ENCODE data around the gene ATP9B.
"Not testable (repeated sequence)": the region's sequence is repeated elsewhere in the genome, so short reads cannot be mapped to it uniquely, and the experiment has no call there.

The ATP9B gene

GRCh38 chr18:79315596-79315995 is 246.4 kb downstream of the ATP9B start:
- H3K4me3 ChIP-seq (ENCODE audit: low read length) = no peak overlapping the region
- no peak for TF ChIP-seq ZNF274 (IDR thresholded peaks at IDR 0.05; ENCODE audit: low read depth, low read length)

- no peak overlapping the region for H3K4me3 ChIP-seq (ENCODE audit: low read length)
- TF ChIP-seq ZNF274 (IDR thresholded peaks at IDR 0.05; ENCODE audit: low read depth, low read length) = no peak
These were observed 248.5 kb downstream of the ATP9B start for GRCh38 chr18:79317703-79318102.

- H3K4me3 ChIP-seq (ENCODE audit: low read length) = no peak overlapping the region
- no peak for TF ChIP-seq ZNF274 (IDR thresholded peaks at IDR 0.05; ENCODE audit: low read depth, low read length)
These were observed 249.0 kb downstream of the ATP9B start for GRCh38 chr18:79318142-79318673.

DNA sequence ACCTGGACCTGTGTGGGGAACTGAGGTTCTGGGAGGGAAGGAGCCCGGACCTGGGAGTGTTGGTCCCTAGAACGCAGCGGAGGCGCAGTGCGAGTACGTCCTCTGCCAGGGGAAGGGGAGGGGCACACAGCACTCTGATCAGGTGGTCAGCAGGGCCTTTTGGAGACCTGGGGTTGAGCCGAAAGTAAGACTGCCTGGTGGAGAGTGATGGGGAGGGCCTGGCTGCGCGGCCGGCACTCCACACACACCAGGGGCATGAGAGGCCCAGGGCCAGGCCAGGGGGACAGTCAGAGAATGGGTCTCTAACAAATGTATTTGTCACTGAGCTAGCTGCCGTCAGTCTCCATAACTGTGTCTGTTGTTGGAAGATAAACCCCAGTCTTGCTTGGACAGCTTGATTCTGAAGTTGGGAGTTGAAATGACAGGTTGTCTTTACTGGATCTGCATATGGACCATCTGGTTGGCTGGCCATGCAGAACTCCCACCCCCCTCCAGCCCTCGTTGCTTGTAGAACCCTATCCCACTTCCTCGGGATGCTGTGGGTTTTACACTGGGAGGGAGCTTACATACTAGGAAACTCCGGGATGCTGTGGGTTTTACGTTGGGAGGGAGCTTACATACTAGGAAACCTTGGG is 251.1 kb downstream of the ATP9B start:
- TF ChIP-seq ZNF274 (IDR thresholded peaks at IDR 0.05; ENCODE audit: low read depth, low read length) = no peak
- H3K4me3 ChIP-seq (ENCODE audit: low read length) = no peak overlapping the region

DNA sequence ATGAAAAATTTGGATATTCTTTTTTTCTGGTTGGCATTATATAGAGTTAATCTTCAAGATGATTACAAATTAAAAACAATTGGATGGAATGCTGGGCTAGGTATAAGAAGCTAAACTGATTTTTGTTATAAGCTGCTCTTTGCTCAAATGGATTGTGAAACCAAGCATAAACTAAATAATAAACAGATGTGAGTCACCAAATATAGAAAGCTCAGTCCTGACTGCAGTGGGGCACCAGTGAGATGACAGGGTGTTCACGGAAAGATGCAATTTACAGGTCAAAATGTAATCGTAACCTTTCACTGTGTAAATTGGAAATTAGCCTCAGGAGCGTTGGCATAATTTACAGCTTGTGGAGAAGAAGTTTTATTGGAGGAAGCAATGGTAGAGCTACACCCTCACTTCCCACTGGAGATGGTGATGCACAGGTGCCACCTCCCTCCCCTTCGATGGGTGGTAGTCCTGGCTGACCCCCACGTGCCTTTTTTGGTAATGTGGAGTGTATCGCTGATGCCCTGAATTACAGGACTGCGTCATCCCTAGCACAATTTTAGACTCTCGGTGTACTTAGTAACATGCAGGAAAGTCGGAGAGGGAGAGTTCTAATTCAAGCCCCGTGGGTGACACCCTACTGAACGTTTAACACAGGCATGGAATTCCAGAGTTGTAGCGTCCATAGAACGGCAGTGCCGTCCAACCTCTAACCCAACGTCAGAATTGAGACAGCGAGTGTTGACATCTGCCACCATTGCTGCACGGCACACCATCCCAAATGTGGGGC is 252.6 kb downstream of the ATP9B start:
- TF ChIP-seq ZNF274 (IDR thresholded peaks at IDR 0.05; ENCODE audit: low read depth, low read length) = no peak
- H3K4me3 ChIP-seq (ENCODE audit: low read length) = no peak overlapping the region

DNA sequence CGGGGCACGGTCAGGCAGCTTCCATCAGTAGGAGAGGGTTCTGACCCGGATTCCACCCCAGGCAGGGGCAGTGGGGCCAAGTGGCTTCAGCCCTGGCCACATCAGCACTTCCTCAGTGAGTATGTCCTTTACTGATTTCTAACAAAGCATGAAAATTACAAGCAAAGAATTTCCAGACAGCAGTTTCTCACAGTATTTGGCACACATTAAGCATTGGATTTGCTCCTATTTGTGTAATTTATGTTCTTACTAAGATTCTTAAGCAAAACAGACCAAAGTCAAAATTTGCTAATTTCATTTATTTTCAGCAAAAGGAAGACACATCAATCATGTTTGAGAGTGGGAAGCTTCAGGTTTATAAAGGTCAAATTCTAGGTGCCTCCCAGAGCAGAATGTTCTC is 253.2 kb downstream of the ATP9B start:
- no peak overlapping the region for H3K4me3 ChIP-seq (ENCODE audit: low read length)
- no peak for TF ChIP-seq ZNF274 (IDR thresholded peaks at IDR 0.05; ENCODE audit: low read depth, low read length)

GRCh38 chr18:79323471-79323870 is 254.3 kb downstream of the ATP9B start:
- no peak for TF ChIP-seq ZNF274 (IDR thresholded peaks at IDR 0.05; ENCODE audit: low read depth, low read length)
- H3K4me3 ChIP-seq (ENCODE audit: low read length) = no peak overlapping the region

DNA sequence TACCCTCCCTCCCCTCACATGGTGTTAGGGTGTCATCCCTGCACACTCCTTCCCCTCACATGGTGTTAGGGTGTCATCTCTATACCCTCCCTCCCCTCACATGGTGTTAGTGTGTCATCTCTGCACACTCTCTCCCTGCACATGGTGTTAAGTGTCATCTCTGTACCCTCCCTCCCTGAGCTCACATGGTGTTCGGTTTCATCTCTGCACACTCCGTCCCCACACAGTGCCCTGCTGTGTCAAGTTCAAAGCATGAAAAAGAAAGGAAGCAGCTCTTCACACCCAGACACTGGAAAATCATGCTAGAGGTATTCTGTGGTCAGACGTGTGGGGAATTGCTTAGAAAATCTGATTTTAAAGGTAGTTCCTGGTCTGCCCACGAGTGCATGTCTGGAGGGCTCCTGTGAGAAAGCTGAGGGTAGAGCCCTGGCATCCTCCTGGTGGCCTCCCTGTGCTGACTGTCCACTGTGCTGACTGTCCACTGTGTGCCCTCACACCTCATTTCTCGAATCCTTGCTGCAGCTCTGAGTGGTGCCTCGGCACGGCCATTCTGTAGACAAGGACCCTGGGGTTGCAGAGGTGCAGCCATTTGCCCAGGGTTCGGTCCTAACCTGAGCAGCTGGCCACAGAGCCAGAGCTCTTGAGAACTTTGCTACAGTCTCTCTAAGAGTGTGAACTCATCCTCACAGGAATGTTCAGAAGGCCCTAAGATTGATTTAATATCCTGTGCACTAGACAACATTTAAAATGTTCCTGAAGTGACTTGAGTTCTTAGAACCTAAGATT is 257.4 kb downstream of the ATP9B start:
- no peak for TF ChIP-seq ZNF274 (IDR thresholded peaks at IDR 0.05; ENCODE audit: low read depth, low read length)
- no peak overlapping the region for H3K4me3 ChIP-seq (ENCODE audit: low read length)

- H3K4me3 ChIP-seq (ENCODE audit: low read length) = no peak overlapping the region
- TF ChIP-seq ZNF274 (IDR thresholded peaks at IDR 0.05; ENCODE audit: low read depth, low read length) = no peak
These were observed 258.1 kb downstream of the ATP9B start for GRCh38 chr18:79327199-79327721.

DNA sequence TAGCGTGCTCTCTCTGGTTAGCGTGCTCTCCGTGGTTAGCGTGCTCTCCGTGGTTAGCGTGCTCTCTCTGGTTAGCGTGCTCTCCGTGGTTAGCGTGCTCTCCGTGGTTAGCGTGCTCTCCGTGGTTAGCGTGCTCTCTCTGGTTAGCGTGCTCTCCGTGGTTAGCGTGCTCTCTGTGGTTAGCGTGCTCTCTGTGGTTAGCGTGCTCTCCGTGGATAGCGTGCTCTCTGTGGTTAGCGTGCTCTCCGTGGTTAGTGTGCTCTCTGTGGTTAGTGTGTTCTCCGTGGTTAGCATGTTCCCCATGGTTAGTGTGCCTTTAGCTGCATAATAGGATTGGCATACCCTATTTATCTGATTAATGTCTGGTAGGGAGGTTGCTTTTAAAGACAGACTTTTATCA is 258.7 kb downstream of the ATP9B start:
- H3K4me3 ChIP-seq (ENCODE audit: low read length) = not testable (repeated sequence)

DNA sequence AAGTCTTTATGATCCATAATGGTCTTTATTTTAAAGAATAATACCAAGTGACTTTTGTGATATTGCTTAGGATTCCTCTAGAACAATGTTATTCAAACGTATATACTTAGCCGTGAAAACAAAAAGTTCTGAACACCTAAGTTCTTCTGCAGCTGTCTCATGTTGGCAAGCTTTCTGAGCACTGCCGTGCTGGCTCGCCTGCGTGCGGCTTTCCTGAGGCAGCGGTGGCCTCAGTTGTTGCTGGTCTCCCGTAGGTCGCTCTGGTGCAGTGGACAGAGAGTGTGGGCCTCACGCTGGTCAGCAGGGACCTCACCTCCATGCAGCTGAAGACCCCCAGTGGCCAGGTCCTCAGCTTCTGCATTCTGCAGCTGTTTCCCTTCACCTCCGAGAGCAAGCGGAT is 259.7 kb downstream of the ATP9B start:
- no peak overlapping the region for H3K4me3 ChIP-seq (ENCODE audit: low read length)
- TF ChIP-seq ZNF274 (IDR thresholded peaks at IDR 0.05; ENCODE audit: low read depth, low read length) = no peak

DNA sequence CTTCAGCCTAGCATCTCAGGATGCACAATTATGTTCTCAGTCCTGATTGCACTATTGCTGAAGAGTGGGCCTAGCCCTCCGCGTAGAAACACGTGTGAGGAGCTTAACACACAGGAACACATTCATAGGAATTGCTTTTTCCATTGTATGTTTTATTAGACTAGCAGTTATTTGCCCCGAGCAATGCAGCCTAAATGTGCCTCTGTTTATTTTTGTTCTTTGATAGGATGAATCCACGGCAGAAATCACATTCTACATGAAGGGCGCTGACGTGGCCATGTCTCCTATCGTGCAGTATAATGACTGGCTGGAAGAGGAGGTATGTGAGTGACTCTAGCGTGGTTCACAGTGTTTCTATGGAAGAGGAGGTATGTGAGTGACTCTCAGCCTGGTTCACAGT is 260.6 kb downstream of the ATP9B start:
- no peak for TF ChIP-seq ZNF274 (IDR thresholded peaks at IDR 0.05; ENCODE audit: low read depth, low read length)
- no peak overlapping the region for H3K4me3 ChIP-seq (ENCODE audit: low read length)

- no peak for TF ChIP-seq ZNF274 (IDR thresholded peaks at IDR 0.05; ENCODE audit: low read depth, low read length)
- no peak overlapping the region for H3K4me3 ChIP-seq (ENCODE audit: low read length)
These were observed 263.5 kb downstream of the ATP9B start for GRCh38 chr18:79332646-79333045.

DNA sequence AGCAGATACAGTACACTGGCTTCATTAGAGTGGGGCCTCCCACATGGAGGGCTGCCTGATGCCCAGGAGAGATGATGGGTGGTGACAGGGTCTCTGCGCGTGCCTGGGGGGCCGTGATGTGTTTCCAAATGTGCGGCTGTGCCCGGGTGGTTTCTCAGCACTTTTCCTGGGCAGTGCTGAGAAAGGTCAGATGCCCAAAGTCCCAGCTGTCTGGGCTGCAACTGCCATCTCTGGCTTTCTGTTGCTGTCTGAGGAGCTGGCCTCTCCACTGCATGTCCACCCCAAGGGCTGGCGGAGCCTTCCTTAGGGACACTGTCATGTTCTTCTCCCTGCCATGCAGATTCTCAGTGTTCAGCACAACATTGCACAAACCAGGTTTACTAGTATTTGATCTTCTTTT is 263.9 kb downstream of the ATP9B start:
- no peak for TF ChIP-seq ZNF274 (IDR thresholded peaks at IDR 0.05; ENCODE audit: low read depth, low read length)
- H3K4me3 ChIP-seq (ENCODE audit: low read length) = no peak overlapping the region

Measured in GM08714 (cell line).